ENCODE results near the gene NAE1.

Gene NAE1

GRCh38 chr16:66850115-66850815 lies 19.5 kb upstream of the NAE1 start:
- in situ Hi-C loops (cut with MboI; ENCODE audit: low sequenced_read_pairs, unreplicated experiment), result loop anchor here (25.0 kb wide), 1 partner anchor 438 kb away; no protein-coding TSS in a partner anchor
- TF ChIP-seq, protein P1, sequence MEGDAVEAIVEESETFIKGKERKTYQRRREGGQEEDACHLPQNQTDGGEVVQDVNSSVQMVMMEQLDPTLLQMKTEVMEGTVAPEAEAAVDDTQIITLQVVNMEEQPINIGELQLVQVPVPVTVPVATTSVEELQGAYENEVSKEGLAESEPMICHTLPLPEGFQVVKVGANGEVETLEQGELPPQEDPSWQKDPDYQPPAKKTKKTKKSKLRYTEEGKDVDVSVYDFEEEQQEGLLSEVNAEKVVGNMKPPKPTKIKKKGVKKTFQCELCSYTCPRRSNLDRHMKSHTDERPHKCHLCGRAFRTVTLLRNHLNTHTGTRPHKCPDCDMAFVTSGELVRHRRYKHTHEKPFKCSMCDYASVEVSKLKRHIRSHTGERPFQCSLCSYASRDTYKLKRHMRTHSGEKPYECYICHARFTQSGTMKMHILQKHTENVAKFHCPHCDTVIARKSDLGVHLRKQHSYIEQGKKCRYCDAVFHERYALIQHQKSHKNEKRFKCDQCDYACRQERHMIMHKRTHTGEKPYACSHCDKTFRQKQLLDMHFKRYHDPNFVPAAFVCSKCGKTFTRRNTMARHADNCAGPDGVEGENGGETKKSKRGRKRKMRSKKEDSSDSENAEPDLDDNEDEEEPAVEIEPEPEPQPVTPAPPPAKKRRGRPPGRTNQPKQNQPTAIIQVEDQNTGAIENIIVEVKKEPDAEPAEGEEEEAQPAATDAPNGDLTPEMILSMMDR (IDR thresholded peaks at IDR 0.05; ENCODE audit: borderline replicate concordance, control extremely low read depth, extremely low read depth, insufficient read depth, missing control alignments), result no peak
- no peak for DNase-seq (ENCODE audit: low spot score)

DNA sequence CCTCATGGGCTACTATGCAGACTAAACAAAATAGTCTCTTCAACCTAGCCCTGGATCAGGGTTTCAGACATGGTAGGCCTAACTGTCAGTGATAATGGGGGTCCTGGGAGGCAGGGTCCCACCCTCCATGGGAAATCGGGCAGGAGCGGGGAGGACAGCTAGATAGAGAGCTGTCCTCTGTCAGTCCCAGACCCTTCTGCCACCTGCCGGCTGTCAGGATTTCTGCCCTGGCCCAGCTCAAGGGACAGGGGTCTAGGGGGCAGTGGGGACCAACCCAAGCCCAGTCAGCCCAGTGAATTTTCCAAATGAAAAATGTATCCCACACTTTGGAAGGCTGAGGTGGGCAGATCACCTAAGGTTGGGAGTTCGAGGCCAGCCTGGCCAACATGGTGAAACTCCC lies 18.8 kb upstream of the NAE1 start:
- in situ Hi-C loops (cut with MboI; ENCODE audit: low sequenced_read_pairs, unreplicated experiment), result no loop called here
- TF ChIP-seq, protein P1 (IDR thresholded peaks at IDR 0.05; ENCODE audit: borderline replicate concordance, control extremely low read depth, extremely low read depth, insufficient read depth, missing control alignments), result no peak
- DNase-seq (ENCODE audit: low spot score), result no peak

- in situ Hi-C loops (cut with MboI; ENCODE audit: low sequenced_read_pairs, unreplicated experiment), result no loop called here
- DNase-seq (ENCODE audit: low spot score), result no peak
- TF ChIP-seq, protein P1 (IDR thresholded peaks at IDR 0.05; ENCODE audit: borderline replicate concordance, control extremely low read depth, extremely low read depth, insufficient read depth, missing control alignments), result no peak
Measured at GRCh38 chr16:66849021-66849420, 18.2 kb upstream of the NAE1 start.

DNA sequence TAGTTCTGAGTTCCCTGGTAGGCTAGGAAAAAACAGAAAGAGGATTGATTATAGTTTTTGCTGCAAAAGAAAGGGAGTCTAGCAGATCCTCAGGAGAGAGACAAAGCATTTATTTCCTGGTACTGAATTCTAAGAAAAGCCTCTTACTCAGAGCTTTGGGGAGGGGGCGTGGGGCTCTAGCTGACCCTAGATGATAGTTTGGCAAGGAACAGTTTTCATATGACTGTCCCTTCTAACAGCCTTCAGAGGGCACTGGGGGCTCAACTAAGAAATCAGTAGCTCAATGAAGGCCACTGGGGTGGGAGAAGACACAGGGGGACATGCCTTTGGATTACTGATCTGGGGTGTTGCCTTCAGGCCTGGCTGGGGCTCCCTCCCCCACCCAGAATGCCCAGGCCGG lies 17.4 kb upstream of the NAE1 start:
- in situ Hi-C loops (cut with MboI; ENCODE audit: low sequenced_read_pairs, unreplicated experiment), result no loop called here
- TF ChIP-seq, protein P1 (IDR thresholded peaks at IDR 0.05; ENCODE audit: borderline replicate concordance, control extremely low read depth, extremely low read depth, insufficient read depth, missing control alignments), result no peak
- no peak for DNase-seq (ENCODE audit: low spot score)

- in situ Hi-C loops (cut with MboI; ENCODE audit: low sequenced_read_pairs, unreplicated experiment), result no loop called here
- TF ChIP-seq, protein P1 (IDR thresholded peaks at IDR 0.05; ENCODE audit: borderline replicate concordance, control extremely low read depth, extremely low read depth, insufficient read depth, missing control alignments), result no peak
- no peak for DNase-seq (ENCODE audit: low spot score)
Measured at GRCh38 chr16:66847533-66848067, 16.8 kb upstream of the NAE1 start.

- DNase-seq (ENCODE audit: low spot score), result no peak
- TF ChIP-seq, protein P1 (IDR thresholded peaks at IDR 0.05; ENCODE audit: borderline replicate concordance, control extremely low read depth, extremely low read depth, insufficient read depth, missing control alignments), result no peak
- in situ Hi-C loops (cut with MboI; ENCODE audit: low sequenced_read_pairs, unreplicated experiment), result no loop called here
Measured at GRCh38 chr16:66846831-66847230, 16.1 kb upstream of the NAE1 start.
